Tibial nerve (tissue), 4 donors: ENCODE measurements around the gene HRH3. TPM values are rescaled to one million over a fixed set of nuclear protein-coding genes. Genes with fewer than 3 reads are reported as not detected.

Experiments used
- DNase-seq, 2 donors: peaks; one replicate each; pipeline ENCODE4 v3.0.0-alpha.2; 2019; ENCODE audit warnings: low spot score in 2 of 2
- H3K27ac ChIP-seq, 4 donors: fragments of 200-600 bp; sonication (generic) in 3 of 4; one replicate each; pipeline ENCODE4 v1.5.1; 2017 to 2019; ENCODE audit warnings: mild to moderate bottlenecking in 1 of 4
- H3K27me3 ChIP-seq, 2 donors: fragments of 200-600 bp; sonication (generic) in 1 of 2; one replicate each; pipeline versions ENCODE4 v1.5.1 to v1.6.0; 2017 to 2019
- H3K36me3 ChIP-seq, 3 donors: fragments of 200-600 bp; sonication (generic); one replicate each; pipeline ENCODE4 v1.5.1; 2018 to 2019
- H3K4me1 ChIP-seq, 4 donors: fragments of 200-600 bp; sonication (generic) in 3 of 4; one replicate each; pipeline ENCODE4 v1.5.1; 2017 to 2019
- H3K4me3 ChIP-seq, 4 donors: fragments of 200-600 bp; sonication (generic) in 3 of 4; one replicate each; pipeline ENCODE4 v1.5.1; 2017 to 2019; ENCODE audit warnings: mild to moderate bottlenecking in 1 of 4, moderate library complexity in 1 of 4
- H3K9me3 ChIP-seq, 4 donors: fragments of 200-600 bp; sonication (generic) in 3 of 4; one replicate each; pipeline ENCODE4 v1.5.1; 2017 to 2019
- CTCF ChIP-seq, 5 experiments: fragments of 200-600 bp in 3 of 5; fragments of 450-650 bp in 2 of 5; sonication (generic) in 3 of 5; IDR thresholded peaks; one replicate each; pipeline ENCODE4 v1.5.1; 2016 to 2019; ENCODE audit warnings: antibody characterized with exemption in 5 of 5, mild to moderate bottlenecking in 3 of 5, moderate library complexity in 2 of 5
- EP300 ChIP-seq, 2 donors: sonication (generic); formaldehyde crosslinking; IDR thresholded peaks; one replicate each; pipeline ENCODE4 v1.6.1; 2017; ENCODE audit warnings: antibody characterized with exemption in 2 of 2, mild to moderate bottlenecking in 1 of 2
- POLR2A ChIP-seq, 2 donors: fragments of 450-650 bp; IDR thresholded peaks; one replicate each; pipeline ENCODE4 v1.6.1; 2017; ENCODE audit warnings: antibody characterized with exemption in 2 of 2, mild to moderate bottlenecking in 2 of 2, moderate library complexity in 2 of 2
- WGBS, 2 donors: methylation state at CpG; one replicate each; pipeline ENCODE4 v1.1.5; 2018; 5-methylcytosine and 5-hydroxymethylcytosine counted together
- total RNA-seq, 4 donors: library from RNA; depleted of rRNA; stranded (reverse); fragments of >200 nt; gene quantifications; one replicate each; pipeline ENCODE4 v1.1.0, GENCODE V29; 2016

HRH3 gene
- total RNA-seq, 4 donors from 2014 or later, result not detected

GRCh38 chr20:62232194-62232593 lies 12.1 kb upstream of the HRH3 start:
- WGBS, 2 donors, result 89 to 90% methylated on average over 7 of the region's 7 CpGs
- Histone ChIP-seq H3K27ac (no peak overlapping the region), H3K9me3 (no peaks in the 10 kb centered on the region), H3K27me3 (peaks cover 0 to 48% of the 10 kb centered on the region in 2 donors), H3K4me1 (peaks cover 0 to under 1% (median 0%) of the 10 kb centered on the region in 4 donors), H3K36me3 (no peaks in the 10 kb centered on the region), H3K4me3 (no peak overlapping the region)
- no peak for DNase-seq
- no peak for TF ChIP-seq POLR2A (IDR thresholded peaks at IDR 0.05)
- TF ChIP-seq CTCF (IDR thresholded peaks at IDR 0.05), result no peak
- TF ChIP-seq EP300 (IDR thresholded peaks at IDR 0.05), result no peak

- WGBS, 2 donors, result 70 to 84% methylated on average over 5 to 6 of the region's 6 CpGs
- DNase-seq, result no peak
- Histone ChIP-seq H3K4me1 (no peaks in the 10 kb centered on the region), H3K4me3 (no peak overlapping the region), H3K9me3 (no peaks in the 10 kb centered on the region), H3K27me3 (peaks cover 0 to 57% of the 10 kb centered on the region in 2 donors), H3K36me3 (no peaks in the 10 kb centered on the region), H3K27ac (no peak overlapping the region)
- TF ChIP-seq CTCF (IDR thresholded peaks at IDR 0.05) (no peak), EP300 (IDR thresholded peaks at IDR 0.05) (no peak), POLR2A (IDR thresholded peaks at IDR 0.05) (no peak)
These were observed 11.2 kb upstream of the HRH3 start for GRCh38 chr20:62231292-62231691.

- no peak for DNase-seq
- no peaks in the 10 kb centered on the region for H3K36me3 ChIP-seq
- no peak overlapping the region for H3K4me3 ChIP-seq
- peaks cover 0 to 63% of the 10 kb centered on the region in 2 donors for H3K27me3 ChIP-seq
- H3K9me3 ChIP-seq, result no peaks in the 10 kb centered on the region
- TF ChIP-seq POLR2A (IDR thresholded peaks at IDR 0.05) (no peak), EP300 (IDR thresholded peaks at IDR 0.05) (no peak), CTCF (IDR thresholded peaks at IDR 0.05) (no peak)
- no peaks in the 10 kb centered on the region for H3K4me1 ChIP-seq
- no peak overlapping the region for H3K27ac ChIP-seq
- whole genome bisulfite sequencing, 2 donors, result 87 to 89% methylated on average over 10 of the region's 10 CpGs
These were observed 10.6 kb upstream of the HRH3 start for GRCh38 chr20:62230696-62231095.

- no peak for DNase-seq
- TF ChIP-seq CTCF (IDR thresholded peaks at IDR 0.05) (no peak), POLR2A (IDR thresholded peaks at IDR 0.05) (no peak), EP300 (IDR thresholded peaks at IDR 0.05) (no peak)
- peaks cover 0 to 67% of the 10 kb centered on the region in 2 donors for H3K27me3 ChIP-seq
- no peaks in the 10 kb centered on the region for H3K4me1 ChIP-seq
- H3K27ac ChIP-seq, result no peak overlapping the region
- no peaks in the 10 kb centered on the region for H3K36me3 ChIP-seq
- WGBS, 2 donors, result 95 to 97% methylated on average over 2 of the region's 2 CpGs
- H3K4me3 ChIP-seq, result no peak overlapping the region
- no peaks in the 10 kb centered on the region for H3K9me3 ChIP-seq
These were observed 10.2 kb upstream of the HRH3 start for GRCh38 chr20:62230276-62230675.

- WGBS, 2 donors, result 65 to 80% methylated on average over 4 of the region's 4 CpGs
- Histone ChIP-seq H3K4me1 (no peaks in the 10 kb centered on the region), H3K4me3 (no peak overlapping the region), H3K27me3 (peaks cover 0 to 73% of the 10 kb centered on the region in 2 donors), H3K9me3 (no peaks in the 10 kb centered on the region), H3K27ac (no peak overlapping the region), H3K36me3 (no peaks in the 10 kb centered on the region)
- no peak for TF ChIP-seq EP300 (IDR thresholded peaks at IDR 0.05)
- no peak for TF ChIP-seq CTCF (IDR thresholded peaks at IDR 0.05)
- TF ChIP-seq POLR2A (IDR thresholded peaks at IDR 0.05), result no peak
- DNase-seq, result no peak
These were observed 9.6 kb upstream of the HRH3 start for GRCh38 chr20:62229667-62230066.
